HEK293 (cell line): Measurements from ENCODE around the gene BAD.

Experiments
- CTCF ChIA-PET: fragments of 350-600 bp; formaldehyde crosslinking; extraction: SDS; loops from one replicate; lab custom pipeline; 2021; ENCODE audit warnings: antibody characterized with exemption; lab: Yijun Ruan, JAX
- POLR2A ChIA-PET: fragments of 300-600 bp; formaldehyde crosslinking; extraction: SDS; loops from one replicate; lab custom pipeline; 2020; ENCODE audit warnings: antibody characterized with exemption, inconsistent platforms; lab: Yijun Ruan, JAX
- H3K27ac ChIP-seq: fragments of 200-500 bp; sonication (Bioruptor generic); 2 replicates; pipeline ENCODE4 v1.5.1; 2014; ENCODE audit warnings: low read depth, low read length, control low read depth, inconsistent platforms; ENCODE audit errors: extremely low read depth
- H3K36me3 ChIP-seq, 2 experiments: fragments of 200-500 bp in 1 of 2; sonication (Bioruptor generic) in 1 of 2; 1 replicate in 1 of 2; 2 replicates in 1 of 2; pipeline ENCODE4 v1.5.1; 2014 to 2017; ENCODE audit warnings: inconsistent platforms in 2 of 2, low read length in 2 of 2; ENCODE audit not compliant: control insufficient read depth in 2 of 2, insufficient read depth in 1 of 2
- H3K4me1 ChIP-seq: fragments of 200-500 bp; sonication (Bioruptor generic); 2 replicates; pipeline ENCODE4 v1.5.1; 2014; ENCODE audit warnings: mild to moderate bottlenecking, low read length, inconsistent platforms; ENCODE audit not compliant: control insufficient read depth, insufficient read depth
- H3K4me3 ChIP-seq: 2 replicates; pipeline ENCODE4 v1.5.1; 2011; ENCODE audit warnings: low read depth, mild to moderate bottlenecking, control low read depth, low read length, moderate library complexity
- H3K9me3 ChIP-seq: fragments of 200-500 bp; sonication (Bioruptor generic); 2 replicates; pipeline ENCODE4 v1.5.1; 2014; ENCODE audit warnings: low read depth, low read length, inconsistent platforms; ENCODE audit not compliant: control insufficient read depth, insufficient read depth
- HIC1 ChIP-seq: fragments of 450-650 bp; formaldehyde crosslinking; IDR thresholded peaks from 2 replicates; pipeline ENCODE4 v1.5.1; 2016; ENCODE audit warnings: missing biosample characterization, missing genetic modification characterization
- KLF10 ChIP-seq: fragments of 450-650 bp; IDR thresholded peaks from 2 replicates; pipeline ENCODE4 v1.5.1; 2018; ENCODE audit warnings: missing biosample characterization, mild to moderate bottlenecking, missing genetic modification characterization
- REST ChIP-seq: fragments of 450-650 bp; formaldehyde crosslinking; IDR thresholded peaks from 2 replicates; pipeline ENCODE4 v1.5.1; 2016; ENCODE audit warnings: missing biosample characterization, missing genetic modification characterization
- SCRT2 ChIP-seq: fragments of 450-650 bp; formaldehyde crosslinking; IDR thresholded peaks from 2 replicates; pipeline ENCODE4 v1.5.1; 2016; ENCODE audit warnings: missing biosample characterization, missing genetic modification characterization
- TRIM28 ChIP-seq: IDR thresholded peaks from 2 replicates; pipeline ENCODE4 v1.6.1; 2011; ENCODE audit warnings: low read length, control low read depth, borderline replicate concordance
- ZBTB1 ChIP-seq: fragments of 450-650 bp; formaldehyde crosslinking; IDR thresholded peaks from 2 replicates; pipeline ENCODE4 v1.5.1; 2016; ENCODE audit warnings: missing biosample characterization, missing genetic modification characterization
- ZBTB17 ChIP-seq: fragments of 450-650 bp; formaldehyde crosslinking; IDR thresholded peaks from 2 replicates; pipeline ENCODE4 v1.5.1; 2016; ENCODE audit warnings: missing biosample characterization, missing genetic modification characterization
- ZNF10 ChIP-seq: fragments of 450-650 bp; formaldehyde crosslinking; IDR thresholded peaks from 2 replicates; pipeline ENCODE4 v1.5.1; 2017; ENCODE audit warnings: missing biosample characterization, missing genetic modification characterization
- ZNF211 ChIP-seq: fragments of 450-650 bp; formaldehyde crosslinking; IDR thresholded peaks from 2 replicates; pipeline ENCODE4 v1.5.1; 2016; ENCODE audit warnings: low read depth, missing biosample characterization, missing genetic modification characterization
- ZNF23 ChIP-seq: fragments of 450-650 bp; formaldehyde crosslinking; IDR thresholded peaks from 2 replicates; pipeline ENCODE4 v1.5.1; 2016; ENCODE audit warnings: missing biosample characterization, missing genetic modification characterization, borderline replicate concordance
- ZNF311 ChIP-seq: fragments of 450-650 bp; formaldehyde crosslinking; IDR thresholded peaks from 2 replicates; pipeline ENCODE4 v1.5.1; 2017; ENCODE audit warnings: missing biosample characterization, missing genetic modification characterization, borderline replicate concordance
- ZNF391 ChIP-seq: fragments of 450-650 bp; formaldehyde crosslinking; IDR thresholded peaks from 2 replicates; pipeline ENCODE4 v1.5.1; 2016; ENCODE audit warnings: low read depth, missing biosample characterization, missing genetic modification characterization, borderline replicate concordance
- ZNF404 ChIP-seq: fragments of 450-650 bp; formaldehyde crosslinking; IDR thresholded peaks from 2 replicates; pipeline ENCODE4 v1.5.1; 2017; ENCODE audit warnings: missing biosample characterization, missing genetic modification characterization
- ZNF426 ChIP-seq: fragments of 450-650 bp; formaldehyde crosslinking; IDR thresholded peaks from 2 replicates; pipeline ENCODE4 v1.5.1; 2017; ENCODE audit warnings: missing biosample characterization, missing genetic modification characterization, mild to moderate bottlenecking, inconsistent platforms, moderate library complexity
- ZNF473 ChIP-seq: fragments of 450-650 bp; formaldehyde crosslinking; IDR thresholded peaks from 2 replicates; pipeline ENCODE4 v1.5.1; 2017; ENCODE audit warnings: missing biosample characterization, missing genetic modification characterization
- ZNF555 ChIP-seq: fragments of 450-650 bp; formaldehyde crosslinking; conservative IDR thresholded peaks from 2 replicates; pipeline ENCODE4 v1.5.1; 2017; ENCODE audit warnings: missing biosample characterization, mild to moderate bottlenecking, missing genetic modification characterization, inconsistent platforms
- ZNF585B ChIP-seq: fragments of 450-650 bp; formaldehyde crosslinking; IDR thresholded peaks from 2 replicates; pipeline ENCODE4 v1.5.1; 2016; ENCODE audit warnings: missing biosample characterization, missing genetic modification characterization
- ZNF600 ChIP-seq: fragments of 450-650 bp; formaldehyde crosslinking; IDR thresholded peaks from 2 replicates; pipeline ENCODE4 v1.5.1; 2016; ENCODE audit warnings: missing biosample characterization, missing genetic modification characterization
- ZNF658 ChIP-seq: fragments of 450-650 bp; formaldehyde crosslinking; IDR thresholded peaks from 2 replicates; pipeline ENCODE4; 2016; ENCODE audit warnings: missing biosample characterization, missing genetic modification characterization
- ZNF776 ChIP-seq: fragments of 450-650 bp; formaldehyde crosslinking; IDR thresholded peaks from 2 replicates; pipeline ENCODE4 v1.5.0; 2017; ENCODE audit warnings: missing biosample characterization, missing genetic modification characterization, borderline replicate concordance
- ZNF791 ChIP-seq: fragments of 450-650 bp; formaldehyde crosslinking; IDR thresholded peaks from 2 replicates; pipeline ENCODE4 v1.5.1; 2016; ENCODE audit warnings: missing biosample characterization, missing genetic modification characterization
- ZNF843 ChIP-seq: fragments of 450-650 bp; formaldehyde crosslinking; IDR thresholded peaks from 2 replicates; pipeline ENCODE4 v1.5.1; 2016; ENCODE audit warnings: missing biosample characterization, missing genetic modification characterization
- ZSCAN5A ChIP-seq: fragments of 450-650 bp; formaldehyde crosslinking; IDR thresholded peaks from 2 replicates; pipeline ENCODE4 v1.5.1; 2016; ENCODE audit warnings: missing biosample characterization, missing genetic modification characterization
- TF ChIP-seq, protein P1 (sequence below): fragments of 450-650 bp; formaldehyde crosslinking; IDR thresholded peaks from 2 replicates; pipeline ENCODE4 v1.5.1; 2016; ENCODE audit warnings: missing biosample characterization, missing genetic modification characterization
- TF ChIP-seq, protein P2 (sequence below): fragments of 450-650 bp; formaldehyde crosslinking; IDR thresholded peaks from 2 replicates; pipeline ENCODE4 v1.5.1; 2016; ENCODE audit warnings: missing biosample characterization, missing genetic modification characterization, borderline replicate concordance

The BAD gene

DNA sequence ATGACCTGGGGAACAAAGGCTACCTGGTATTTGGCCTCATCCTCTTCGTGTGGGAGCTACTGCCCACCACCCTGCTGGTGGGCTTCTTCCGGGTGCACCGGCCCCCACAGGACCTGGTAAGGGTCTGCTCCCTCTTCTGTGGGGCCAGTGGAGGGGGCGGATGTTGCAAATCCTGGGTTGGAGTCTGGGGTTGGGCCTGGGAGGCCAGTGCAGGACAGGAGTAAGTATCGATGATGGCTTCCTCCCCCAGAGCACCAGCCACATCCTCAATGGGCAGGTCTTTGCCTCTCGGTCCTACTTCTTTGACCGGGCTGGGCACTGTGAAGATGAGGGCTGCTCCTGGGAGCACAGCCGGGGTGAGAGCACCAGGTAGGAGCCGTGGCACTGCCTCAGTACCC, 3.9 kb upstream of the BAD start (continued):
- TF ChIP-seq ZSCAN5A (tag by site-specific recombination) (no peak), ZNF10 (tag by site-specific recombination) (no peak), ZBTB17 (tag by site-specific recombination) (no peak), HIC1 (tag by site-specific recombination) (no peak), ZNF473 (tag by site-specific recombination) (no peak), ZNF211 (tag by site-specific recombination) (no peak)
- TF ChIP-seq, protein P1, sequence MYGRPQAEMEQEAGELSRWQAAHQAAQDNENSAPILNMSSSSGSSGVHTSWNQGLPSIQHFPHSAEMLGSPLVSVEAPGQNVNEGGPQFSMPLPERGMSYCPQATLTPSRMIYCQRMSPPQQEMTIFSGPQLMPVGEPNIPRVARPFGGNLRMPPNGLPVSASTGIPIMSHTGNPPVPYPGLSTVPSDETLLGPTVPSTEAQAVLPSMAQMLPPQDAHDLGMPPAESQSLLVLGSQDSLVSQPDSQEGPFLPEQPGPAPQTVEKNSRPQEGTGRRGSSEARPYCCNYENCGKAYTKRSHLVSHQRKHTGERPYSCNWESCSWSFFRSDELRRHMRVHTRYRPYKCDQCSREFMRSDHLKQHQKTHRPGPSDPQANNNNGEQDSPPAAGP (tag by site-specific recombination), result no peak

DNA sequence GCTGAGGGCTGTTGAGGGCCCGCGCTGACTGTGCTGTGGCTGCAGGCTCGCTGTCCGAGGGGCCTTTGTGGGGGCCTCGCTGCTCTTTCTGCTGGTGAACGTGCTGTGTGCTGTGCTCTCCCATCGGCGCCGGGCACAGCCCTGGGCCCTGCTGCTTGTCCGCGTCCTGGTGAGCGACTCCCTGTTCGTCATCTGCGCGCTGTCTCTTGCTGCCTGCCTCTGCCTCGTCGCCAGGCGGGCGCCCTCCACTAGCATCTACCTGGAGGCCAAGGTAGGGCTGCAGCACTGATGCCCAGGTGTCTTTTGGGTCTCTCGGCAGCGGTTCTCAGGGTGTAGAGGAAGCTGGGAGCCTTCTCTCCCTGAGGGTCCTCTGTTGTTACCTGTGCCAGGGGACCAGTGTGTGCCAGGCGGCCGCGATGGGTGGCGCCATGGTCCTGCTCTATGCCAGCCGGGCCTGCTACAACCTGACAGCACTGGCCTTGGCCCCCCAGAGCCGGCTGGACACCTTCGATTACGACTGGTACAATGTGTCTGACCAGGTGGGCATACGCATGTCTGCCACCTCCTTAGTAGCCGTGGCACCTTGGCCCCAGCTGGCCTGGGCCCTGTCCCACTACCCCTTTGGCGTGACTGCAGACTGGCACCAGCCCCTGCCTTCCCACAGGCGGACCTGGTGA, 3.3 kb upstream of the BAD start:
- Histone ChIP-seq H3K4me1 (no peaks in the 10 kb centered on the region; the same call in 1 of the 2 replicates), H3K4me3 (no peak overlapping the region), H3K36me3 (peaks cover under 1 to 31% of the 10 kb centered on the region in 2 experiments; a peak in 2 of 3 replicates), H3K9me3 (no peaks in the 10 kb centered on the region), H3K27ac (no peak overlapping the region)
- TF ChIP-seq REST (tag by site-specific recombination) (no peak), KLF10 (tag by site-specific recombination) (no peak), ZNF404 (no peak), ZNF555 (no peak), TRIM28 (no peak), ZNF23 (no peak), ZNF843 (tag by site-specific recombination) (no peak), ZNF658 (tag by site-specific recombination) (no peak), ZNF791 (tag by site-specific recombination) (no peak), SCRT2 (tag by site-specific recombination) (no peak), ZNF391 (no peak), ZNF600 (tag by site-specific recombination) (no peak), ZNF776 (tag by site-specific recombination) (no peak), ZNF585B (tag by site-specific recombination) (no peak), ZNF311 (tag by site-specific recombination) (no peak), ZBTB1 (no peak), ZNF426 (tag by site-specific recombination) (no peak), ZNF10 (tag by site-specific recombination) (no peak)
- TF ChIP-seq, protein P2, sequence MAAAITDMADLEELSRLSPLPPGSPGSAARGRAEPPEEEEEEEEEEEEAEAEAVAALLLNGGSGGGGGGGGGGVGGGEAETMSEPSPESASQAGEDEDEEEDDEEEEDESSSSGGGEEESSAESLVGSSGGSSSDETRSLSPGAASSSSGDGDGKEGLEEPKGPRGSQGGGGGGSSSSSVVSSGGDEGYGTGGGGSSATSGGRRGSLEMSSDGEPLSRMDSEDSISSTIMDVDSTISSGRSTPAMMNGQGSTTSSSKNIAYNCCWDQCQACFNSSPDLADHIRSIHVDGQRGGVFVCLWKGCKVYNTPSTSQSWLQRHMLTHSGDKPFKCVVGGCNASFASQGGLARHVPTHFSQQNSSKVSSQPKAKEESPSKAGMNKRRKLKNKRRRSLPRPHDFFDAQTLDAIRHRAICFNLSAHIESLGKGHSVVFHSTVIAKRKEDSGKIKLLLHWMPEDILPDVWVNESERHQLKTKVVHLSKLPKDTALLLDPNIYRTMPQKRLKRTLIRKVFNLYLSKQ (tag by site-specific recombination), result no peak
- POLR2A ChIA-PET, result interaction anchor here (0.5 kb wide), 1 partner anchor 835 kb away, joined by 4 read pairs; no protein-coding TSS in a partner anchor
- CTCF ChIA-PET, result interaction anchor here (1.0 to 1.6 kb wide), 4 partner anchors 9 to 16 kb away, joined by 3 to 7 read pairs (median 4); no protein-coding TSS in a partner anchor
